Femur (tissue), 1 donor: ENCODE measurements around the gene PTRHD1.

ENCODE experiments used
- DNase-seq: peaks from one replicate; pipeline ENCODE4 v3.0.0-alpha.2; 2017

Gene PTRHD1

GRCh38 chr2:24749069-24749691 lies 44.0 kb downstream of the PTRHD1 start:
- no peak for DNase-seq

- no peak for DNase-seq
Measured at GRCh38 chr2:24747299-24747698, 45.9 kb downstream of the PTRHD1 start.

GRCh38 chr2:24745825-24746224 lies 47.4 kb downstream of the PTRHD1 start:
- no peak for DNase-seq

- no peak for DNase-seq
Measured at GRCh38 chr2:24744356-24744755, 48.8 kb downstream of the PTRHD1 start.

- no peak for DNase-seq
Measured at GRCh38 chr2:24743924-24744323, 49.3 kb downstream of the PTRHD1 start.

- DNase-seq = no peak
Measured at GRCh38 chr2:24742730-24743129, 50.5 kb downstream of the PTRHD1 start.

GRCh38 chr2:24740142-24740541 lies 53.0 kb downstream of the PTRHD1 start:
- no peak for DNase-seq
